IgD-negative memory B cell (primary cell): Measurements from ENCODE around the gene UBE2V1. TPM values are rescaled to one million over a fixed set of nuclear protein-coding genes. Genes with fewer than 3 reads are reported as not detected.

Experiments used
- H3K27ac Mint-ChIP-seq, 3 donors: one replicate each; pipeline ENCODE4 v1.8.0; 2020 to 2022; ENCODE audit warnings: mild to moderate bottlenecking in 3 of 3, mixed read lengths in 3 of 3, moderate library complexity in 1 of 3
- H3K27me3 Mint-ChIP-seq: one replicate; pipeline ENCODE4 v1.8.0; 2021; ENCODE audit warnings: mixed read lengths
- H3K36me3 Mint-ChIP-seq: one replicate; pipeline ENCODE4 v1.8.0; 2020; ENCODE audit warnings: mild to moderate bottlenecking, mixed read lengths
- H3K4me1 Mint-ChIP-seq, 3 donors: one replicate each; pipeline ENCODE4 v1.8.0; 2020 to 2022; ENCODE audit warnings: mixed read lengths in 3 of 3, mild to moderate bottlenecking in 1 of 3
- H3K4me3 Mint-ChIP-seq, 4 donors: one replicate each; pipeline ENCODE4 v1.8.0; 2020 to 2022; ENCODE audit warnings: mild to moderate bottlenecking in 4 of 4, mixed read lengths in 4 of 4, moderate library complexity in 3 of 4
- H3K9me3 Mint-ChIP-seq, 3 donors: one replicate each; pipeline ENCODE4 v1.8.0; 2020 to 2021; ENCODE audit warnings: mixed read lengths in 3 of 3, mild to moderate bottlenecking in 1 of 3
- polyA plus RNA-seq: library from polyadenylated mRNA; unstranded; fragments of 300-500 nt; fragmentation: Illumina TruSeq; gene quantifications from one replicate; pipeline ENCODE4 v1.2.3, GENCODE V29; 2021

UBE2V1 gene
- polyA plus RNA-seq, 1 donor from 2014 or later, result 125 TPM

- Mint-ChIP-seq H3K36me3 (peaks cover 1% of the 10 kb centered on the region), H3K27ac (peak overlapping the region in 1 of 3 donors; percentile 35), H3K4me3 (no peak overlapping the region), H3K27me3 (no peaks in the 10 kb centered on the region), H3K9me3 (no peaks in the 10 kb centered on the region), H3K4me1 (peaks cover 0 to 3% (median 0%) of the 10 kb centered on the region in 3 donors)
These were observed 54.1 kb downstream of the UBE2V1 start for GRCh38 chr20:50058662-50059402.

GRCh38 chr20:50057714-50058053 lies 55.3 kb downstream of the UBE2V1 start:
- Mint-ChIP-seq H3K4me3 (no peak overlapping the region), H3K9me3 (no peaks in the 10 kb centered on the region), H3K27me3 (no peaks in the 10 kb centered on the region), H3K4me1 (peaks cover 0 to 3% (median 0%) of the 10 kb centered on the region in 3 donors), H3K27ac (no peak overlapping the region), H3K36me3 (peaks cover 1% of the 10 kb centered on the region)

- Mint-ChIP-seq H3K27me3 (no peaks in the 10 kb centered on the region), H3K36me3 (peaks cover 1% of the 10 kb centered on the region), H3K9me3 (no peaks in the 10 kb centered on the region), H3K4me3 (peak overlapping the region in 1 of 4 donors; percentile 27), H3K27ac (no peak overlapping the region), H3K4me1 (peaks cover 0 to 3% (median 0%) of the 10 kb centered on the region in 3 donors)
These were observed 55.8 kb downstream of the UBE2V1 start for GRCh38 chr20:50056951-50057713.

GRCh38 chr20:50056408-50056926 lies 56.5 kb downstream of the UBE2V1 start:
- Mint-ChIP-seq H3K4me3 (no peak overlapping the region), H3K4me1 (peaks cover 0 to 3% (median 0%) of the 10 kb centered on the region in 3 donors), H3K9me3 (no peaks in the 10 kb centered on the region), H3K36me3 (peaks cover 1% of the 10 kb centered on the region), H3K27me3 (no peaks in the 10 kb centered on the region), H3K27ac (no peak overlapping the region)

GRCh38 chr20:50055524-50056083 lies 57.3 kb downstream of the UBE2V1 start:
- Mint-ChIP-seq H3K36me3 (peaks cover 1% of the 10 kb centered on the region), H3K9me3 (no peaks in the 10 kb centered on the region), H3K4me1 (peaks cover 0 to 3% (median 0%) of the 10 kb centered on the region in 3 donors), H3K27me3 (no peaks in the 10 kb centered on the region), H3K4me3 (no peak overlapping the region), H3K27ac (no peak overlapping the region)

GRCh38 chr20:50054626-50055511 lies 58.1 kb downstream of the UBE2V1 start:
- peaks cover under 1 to 3% (median 1%) of the 10 kb centered on the region in 3 donors for H3K4me1 Mint-ChIP-seq
- no peak overlapping the region for H3K27ac Mint-ChIP-seq
- H3K4me3 Mint-ChIP-seq, result no peak overlapping the region
- H3K27me3 Mint-ChIP-seq, result no peaks in the 10 kb centered on the region
- H3K9me3 Mint-ChIP-seq, result no peaks in the 10 kb centered on the region
- peaks cover 1% of the 10 kb centered on the region for H3K36me3 Mint-ChIP-seq

- H3K27me3 Mint-ChIP-seq, result peaks cover 1% of the 10 kb centered on the region
- no peak overlapping the region for H3K27ac Mint-ChIP-seq
- peaks cover 1% of the 10 kb centered on the region for H3K36me3 Mint-ChIP-seq
- no peak overlapping the region for H3K4me3 Mint-ChIP-seq
- H3K4me1 Mint-ChIP-seq, result peaks cover 5 to 7% (median 7%) of the 10 kb centered on the region in 3 donors
- no peaks in the 10 kb centered on the region for H3K9me3 Mint-ChIP-seq
These were observed 58.8 kb downstream of the UBE2V1 start for GRCh38 chr20:50054231-50054547.

- H3K27me3 Mint-ChIP-seq, result peaks cover 1% of the 10 kb centered on the region
These were observed 59.4 kb downstream of the UBE2V1 start for GRCh38 chr20:50053362-50054230.

GRCh38 chr20:50052550-50053361 lies 60.2 kb downstream of the UBE2V1 start:
- peaks cover 10 to 16% (median 13%) of the 10 kb centered on the region in 3 donors for H3K4me1 Mint-ChIP-seq
- no peaks in the 10 kb centered on the region for H3K9me3 Mint-ChIP-seq
- H3K4me3 Mint-ChIP-seq, result no peak overlapping the region
- peaks cover 1% of the 10 kb centered on the region for H3K36me3 Mint-ChIP-seq
- H3K27ac Mint-ChIP-seq, result no peak overlapping the region
- H3K27me3 Mint-ChIP-seq, result peaks cover 1% of the 10 kb centered on the region

More at GRCh38 chr20:50053362-50054230, 59.4 kb downstream of the UBE2V1 start:
- no peaks in the 10 kb centered on the region for H3K9me3 Mint-ChIP-seq
- H3K4me1 Mint-ChIP-seq, result peaks cover 9 to 11% (median 11%) of the 10 kb centered on the region in 3 donors
- H3K4me3 Mint-ChIP-seq, result no peak overlapping the region
- peaks cover 1% of the 10 kb centered on the region for H3K36me3 Mint-ChIP-seq
- H3K27ac Mint-ChIP-seq, result no peak overlapping the region

- Mint-ChIP-seq H3K27ac (peak overlapping the region in 1 of 3 donors; percentile 27), H3K27me3 (peaks cover 1% of the 10 kb centered on the region), H3K9me3 (no peaks in the 10 kb centered on the region), H3K4me1 (peaks cover 16 to 17% (median 17%) of the 10 kb centered on the region in 3 donors), H3K4me3 (peak overlapping the region in 1 of 4 donors; percentile 39), H3K36me3 (no peaks in the 10 kb centered on the region)
These were observed 62.2 kb downstream of the UBE2V1 start for GRCh38 chr20:50050660-50051308.

GRCh38 chr20:50050214-50050613 lies 62.7 kb downstream of the UBE2V1 start:
- Mint-ChIP-seq H3K4me3 (peak overlapping the region in 1 of 4 donors; percentile 39), H3K27ac (peak overlapping the region in 1 of 3 donors; percentile 82), H3K4me1 (peaks cover 14 to 19% (median 17%) of the 10 kb centered on the region in 3 donors), H3K27me3 (peaks cover 1% of the 10 kb centered on the region), H3K9me3 (no peaks in the 10 kb centered on the region), H3K36me3 (no peaks in the 10 kb centered on the region)

- Mint-ChIP-seq H3K27me3 (peaks cover 1% of the 10 kb centered on the region), H3K36me3 (no peaks in the 10 kb centered on the region), H3K4me3 (peak overlapping the region in 1 of 4 donors; percentile 51), H3K27ac (peak overlapping the region in 1 of 3 donors; percentile 82), H3K9me3 (no peaks in the 10 kb centered on the region), H3K4me1 (peaks cover 13 to 19% (median 17%) of the 10 kb centered on the region in 3 donors)
These were observed 63.4 kb downstream of the UBE2V1 start for GRCh38 chr20:50049442-50050026.
